NCI-H1105 (cell line): ENCODE measurements around the gene ALOX5.
"Not testable (repeated sequence)": the region's sequence is repeated elsewhere in the genome, so short reads cannot be mapped to it uniquely, and the experiment has no call there.

Source experiments
- DNase-seq: peaks from one replicate; lab custom pipeline; 2025; lab: John Stamatoyannopoulos, UW

The ALOX5 gene

GRCh38 chr10:45374350-45375052, 485 bp downstream of the ALOX5 start:
- no peak for DNase-seq

- DNase-seq = no peak
Observed at GRCh38 chr10:45375101-45375500, 1.1 kb downstream of the ALOX5 start.

- no peak for DNase-seq
Observed at GRCh38 chr10:45375716-45376231, 1.8 kb downstream of the ALOX5 start.

GRCh38 chr10:45376371-45376801, 2.4 kb downstream of the ALOX5 start:
- no peak for DNase-seq

DNA sequence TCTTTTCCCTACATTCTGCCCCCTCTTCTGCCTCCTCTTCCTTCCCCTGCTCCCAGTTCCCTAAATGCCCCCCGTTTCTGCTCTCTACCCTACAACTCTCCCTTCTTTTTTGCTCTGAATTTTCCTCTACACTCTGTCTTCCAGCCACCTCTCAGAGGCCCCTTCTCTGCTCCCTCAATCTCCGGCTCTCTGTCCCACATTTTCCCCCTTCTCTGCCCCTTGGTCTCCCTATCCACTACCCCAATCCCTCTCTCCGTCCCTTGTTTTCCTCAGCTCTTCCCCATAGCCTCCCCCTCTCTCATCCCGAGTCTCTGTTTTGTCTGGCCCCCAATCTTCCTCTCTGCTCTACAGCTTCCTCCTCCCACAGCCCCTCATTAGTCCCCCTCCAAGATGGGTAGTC, 3.3 kb downstream of the ALOX5 start:
- no peak for DNase-seq

- DNase-seq = no peak
Observed at GRCh38 chr10:45377858-45378257, 3.8 kb downstream of the ALOX5 start.

- no peak for DNase-seq
Observed at GRCh38 chr10:45378914-45379726, 5.1 kb downstream of the ALOX5 start.

- DNase-seq = no peak
Observed at GRCh38 chr10:45379891-45380540, 6.0 kb downstream of the ALOX5 start.

DNA sequence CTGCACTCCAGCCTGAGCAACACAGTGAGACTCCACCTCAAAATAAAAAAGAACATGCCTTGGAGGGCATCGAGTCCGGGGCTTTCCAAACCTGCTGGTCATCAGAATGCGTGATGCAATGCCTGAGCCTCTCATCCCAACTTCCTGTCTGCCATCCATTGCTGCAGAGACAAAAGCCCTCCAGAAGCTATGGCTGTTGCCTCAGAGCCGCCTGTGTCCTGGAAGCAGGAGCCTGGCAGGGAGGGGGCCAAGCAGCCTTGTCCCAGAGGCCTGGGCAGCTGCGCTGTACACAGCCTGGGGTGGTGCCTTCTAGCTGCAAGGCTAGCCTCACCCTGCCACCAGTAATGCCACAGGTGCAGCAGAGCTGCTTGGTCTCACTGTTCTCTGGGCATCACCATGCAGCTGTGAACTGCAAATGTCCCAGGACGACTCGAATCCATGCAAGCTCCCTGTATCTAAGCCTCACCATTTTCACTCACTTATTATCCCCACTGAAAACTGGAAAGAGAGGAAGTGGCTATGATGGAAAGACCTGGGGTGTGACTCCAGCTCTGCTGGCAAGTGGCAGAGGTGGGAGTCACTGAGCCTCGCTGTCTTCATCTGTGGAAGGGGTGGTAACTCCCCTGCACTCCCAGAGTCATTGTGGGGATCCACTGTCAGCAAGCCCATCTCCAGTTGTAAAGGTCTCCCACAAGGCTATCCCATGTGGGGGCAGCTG, 7.0 kb downstream of the ALOX5 start:
- no peak for DNase-seq

DNA sequence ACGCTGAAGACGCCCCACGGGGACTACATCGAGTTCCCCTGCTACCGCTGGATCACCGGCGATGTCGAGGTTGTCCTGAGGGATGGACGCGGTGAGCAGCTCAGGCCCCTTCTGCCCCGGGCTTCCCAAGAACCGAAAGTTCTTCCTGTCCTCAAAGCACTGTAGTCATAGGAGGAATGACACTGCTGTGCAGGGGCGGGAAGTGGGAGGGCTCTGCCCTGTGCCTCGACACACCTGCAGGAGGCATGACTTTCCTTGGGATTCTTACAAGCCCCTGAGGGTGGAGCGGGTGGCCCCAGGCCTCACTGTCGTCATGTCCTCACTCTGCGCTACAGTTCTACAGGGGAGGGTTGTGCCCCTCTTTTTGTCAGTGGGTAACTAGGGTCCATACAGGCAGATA, 8.6 kb downstream of the ALOX5 start:
- no peak for DNase-seq

DNA sequence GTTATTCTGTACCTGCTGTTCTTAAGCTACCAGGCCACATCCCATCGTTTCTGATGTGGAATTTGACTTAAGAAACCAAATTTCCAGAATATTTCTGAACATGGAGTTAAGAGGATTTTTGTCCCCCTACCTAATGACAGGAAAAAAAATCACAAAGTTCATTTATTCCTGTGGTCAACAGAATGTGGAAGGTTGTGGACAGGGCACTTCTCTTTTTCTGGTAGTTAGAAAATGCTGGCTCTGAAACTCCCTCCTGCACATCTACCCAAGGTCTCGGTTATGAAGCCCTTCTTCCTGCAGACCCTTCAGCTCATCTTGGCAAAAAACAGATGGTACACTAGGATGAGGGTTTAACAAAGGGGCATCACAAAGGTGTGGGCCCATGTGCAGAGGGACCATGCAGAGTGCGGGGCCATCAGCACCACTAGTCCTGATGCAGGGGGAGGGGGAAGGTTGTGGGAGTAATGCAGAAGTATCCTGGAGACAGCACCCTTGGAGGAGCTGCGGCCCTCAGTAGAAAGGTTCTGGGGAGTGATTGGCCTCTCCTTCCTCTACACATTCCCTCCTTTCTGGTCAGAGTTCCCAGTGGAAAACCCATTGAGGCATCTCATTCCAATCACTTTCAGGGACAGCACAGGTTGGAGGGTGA, 9.8 kb downstream of the ALOX5 start:
- no peak for DNase-seq

GRCh38 chr10:45386657-45387056, 12.6 kb downstream of the ALOX5 start:
- no peak for DNase-seq

- no peak for DNase-seq
Observed at GRCh38 chr10:45387096-45387893, 13.3 kb downstream of the ALOX5 start.

DNA sequence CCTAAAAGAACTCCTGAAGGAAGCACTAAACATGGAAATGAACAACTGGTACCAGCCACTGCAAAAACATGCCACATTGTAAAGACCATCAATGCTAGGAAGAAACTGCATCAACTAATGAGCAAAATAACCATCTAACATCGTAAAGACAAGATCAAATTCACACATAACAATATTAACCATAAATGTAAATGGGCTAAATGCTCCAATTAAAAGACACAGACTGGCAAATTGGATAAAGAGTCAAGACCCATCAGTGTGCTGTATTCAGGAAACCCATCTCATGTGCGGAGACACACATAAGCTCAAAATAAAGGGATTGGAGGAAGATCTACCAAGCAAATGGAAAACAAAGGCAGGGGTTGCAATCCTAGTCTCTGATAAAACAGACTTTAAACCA, 15.7 kb downstream of the ALOX5 start:
- not testable (repeated sequence) for DNase-seq

DNA sequence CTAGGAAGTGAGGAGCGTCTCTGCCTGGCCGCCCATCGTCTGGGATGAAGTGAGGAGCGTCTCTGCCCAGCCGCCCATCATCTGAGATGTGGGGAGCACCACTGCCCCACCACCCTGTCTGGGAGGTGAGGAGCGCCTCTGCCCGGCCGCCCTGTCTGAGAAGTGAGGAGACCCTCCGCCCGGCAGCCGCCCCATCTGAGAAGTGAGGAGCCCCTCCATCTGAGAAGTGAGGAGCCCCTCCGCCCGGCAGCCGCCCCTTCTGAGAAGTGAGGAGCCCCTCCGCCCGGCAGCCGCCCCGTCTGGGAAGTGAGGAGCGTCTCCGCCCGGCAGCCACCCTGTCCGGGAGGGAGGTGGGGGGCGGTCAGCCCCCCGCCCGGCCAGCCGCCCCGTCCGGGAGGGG, 17.6 kb downstream of the ALOX5 start:
- not testable (repeated sequence) for DNase-seq

DNA sequence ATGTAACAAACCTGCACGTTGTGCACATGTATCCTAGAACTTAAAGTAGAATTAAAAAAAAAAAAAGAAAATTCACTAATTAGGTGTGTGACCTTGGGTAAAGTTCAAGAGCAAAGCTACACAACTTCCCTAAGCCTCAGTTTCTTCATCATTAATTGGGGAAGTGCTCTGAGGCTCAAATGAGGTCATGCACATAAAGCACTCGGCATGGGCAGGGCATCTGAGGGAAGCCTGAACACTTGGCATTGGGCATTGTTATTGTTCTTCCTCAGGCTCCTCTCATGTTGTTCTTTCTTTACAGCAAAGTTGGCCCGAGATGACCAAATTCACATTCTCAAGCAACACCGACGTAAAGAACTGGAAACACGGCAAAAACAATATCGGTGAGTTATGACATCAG, 21.5 kb downstream of the ALOX5 start:
- no peak for DNase-seq

DNA sequence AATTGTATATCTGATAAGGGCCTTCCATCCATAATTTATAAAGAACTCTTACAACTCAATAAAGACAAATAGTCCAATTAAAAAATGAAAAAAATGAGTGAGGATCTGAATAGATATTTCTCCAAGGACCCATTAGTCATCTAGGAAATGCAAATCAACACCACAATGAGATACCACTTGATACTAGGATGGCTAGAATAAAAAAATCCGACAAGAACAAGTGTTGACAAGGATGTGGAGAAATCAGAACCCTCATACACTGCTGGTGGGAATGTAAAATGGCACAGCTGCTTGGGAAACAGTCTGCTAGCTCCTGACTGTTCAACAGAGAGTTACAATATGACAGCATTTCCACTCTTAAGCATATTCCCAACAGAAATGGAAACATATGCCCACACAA, 24.6 kb downstream of the ALOX5 start:
- DNase-seq = no peak

GRCh38 chr10:45399113-45399512, 25.1 kb downstream of the ALOX5 start:
- DNase-seq = no peak

DNA sequence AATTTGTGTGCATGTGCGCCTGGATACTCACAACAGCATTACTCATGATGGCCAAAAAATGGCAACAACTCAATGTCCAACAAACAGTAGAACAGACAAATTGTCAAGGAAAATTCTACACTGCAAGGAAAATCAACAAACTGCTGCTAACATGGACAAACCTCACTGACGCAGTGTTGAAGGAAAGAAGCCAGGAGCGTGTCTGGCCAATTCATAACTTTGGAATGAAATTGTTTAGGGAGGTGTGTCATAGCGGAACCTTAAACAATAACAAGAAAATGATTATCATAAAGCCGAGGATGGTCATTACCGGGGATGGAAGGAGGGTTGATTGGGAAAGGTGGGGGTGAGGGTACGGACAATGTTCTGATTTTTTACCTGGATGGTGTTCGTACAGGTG, 29.1 kb downstream of the ALOX5 start:
- no peak for DNase-seq

DNA sequence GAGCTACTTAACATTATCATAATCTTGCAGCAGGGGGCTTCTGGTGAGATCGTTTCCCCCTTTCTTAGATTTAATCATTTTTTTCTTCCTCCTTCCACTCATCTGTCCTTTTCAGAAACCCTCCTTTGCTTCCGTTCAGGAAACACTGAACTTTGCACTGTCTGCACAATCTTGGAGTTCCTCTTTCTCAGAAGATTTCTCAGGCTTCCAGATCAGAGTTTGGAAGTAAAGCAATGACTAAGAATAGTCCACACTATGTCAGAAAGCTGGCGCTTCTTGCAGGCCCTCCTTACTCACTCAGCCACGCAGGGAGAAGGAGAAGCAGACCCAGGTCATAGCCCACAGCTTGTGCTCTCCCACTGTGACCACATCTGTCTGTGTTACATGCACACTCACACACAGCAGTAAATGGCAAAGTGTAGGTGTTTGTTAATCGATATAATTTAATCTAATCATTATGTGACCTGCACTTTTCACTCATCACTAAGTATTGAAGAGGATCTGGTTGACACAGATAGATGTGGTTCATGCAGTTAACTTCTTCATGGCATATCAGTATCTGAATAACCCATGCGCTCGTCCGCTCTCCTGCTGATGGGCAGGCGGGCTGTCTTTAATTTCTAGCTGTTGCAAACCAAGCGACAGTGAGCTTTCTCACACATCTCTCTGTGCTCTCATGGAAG, 30.2 kb downstream of the ALOX5 start:
- DNase-seq = no peak
